CD4-positive, alpha-beta T cell (primary cell): ENCODE results near the gene ZBTB20. TPM values are rescaled to one million over a fixed set of nuclear protein-coding genes. Genes with fewer than 3 reads are reported as not detected.

Experiments used
- ATAC-seq: fragments of 200-7000 bp; cut with Tn5 transposase; one replicate; pipeline ENCODE4 v1.10.0; 2022; ENCODE audit warnings: mild to moderate bottlenecking; ENCODE audit not compliant: poor library complexity
- CTCF ChIA-PET: fragments of 350-600 bp; sonication (Branson Sonifier 250); formaldehyde crosslinking; loops from one replicate; lab custom pipeline; 2021; ENCODE audit warnings: antibody characterized with exemption, inconsistent platforms; lab: Charles Lee
- POLR2A ChIA-PET: fragments of 350-600 bp; sonication (Branson Sonifier 250); formaldehyde crosslinking; loops from one replicate; lab custom pipeline; 2021; ENCODE audit warnings: antibody characterized with exemption, inconsistent platforms; lab: Charles Lee
- DNase-seq, 14 experiments: peaks; one replicate each; pipeline ENCODE4 v3.0.0-alpha.2; 2013 to 2020; ENCODE audit warnings: mixed read lengths in 2 of 14
- H3K27ac ChIP-seq, 2 donors: one replicate each; pipeline versions ENCODE4 v1.5.1 to v1.7.0; 2013; ENCODE audit warnings: low read length in 2 of 2, low read depth in 1 of 2, mild to moderate bottlenecking in 1 of 2
- H3K27me3 ChIP-seq, 2 experiments: 1 replicate in 1 of 2; 2 replicates in 1 of 2; pipeline versions ENCODE4 v1.6.1 to v1.7.0; 2013; ENCODE audit warnings: low read length in 2 of 2, control low read depth in 1 of 2, mild to moderate bottlenecking in 1 of 2, moderate library complexity in 1 of 2; ENCODE audit not compliant: insufficient read depth in 2 of 2, control insufficient read depth in 1 of 2
- H3K36me3 ChIP-seq: one replicate; pipeline ENCODE4 v1.6.1; 2013; ENCODE audit warnings: low read length, control low read depth; ENCODE audit not compliant: insufficient read depth
- H3K4me1 ChIP-seq: one replicate; pipeline ENCODE4 v1.6.1; 2013; ENCODE audit warnings: low read length, control low read depth; ENCODE audit not compliant: insufficient read depth
- H3K4me3 ChIP-seq: one replicate; pipeline ENCODE4 v1.5.1; 2013; ENCODE audit warnings: mild to moderate bottlenecking, low read length, moderate library complexity
- H3K9me3 ChIP-seq, 2 experiments: 1 replicate in 1 of 2; 2 replicates in 1 of 2; pipeline versions ENCODE4 v1.6.1 to v1.7.0; 2013; ENCODE audit warnings: low read length in 2 of 2, mild to moderate bottlenecking in 2 of 2, control low read depth in 1 of 2, moderate library complexity in 1 of 2; ENCODE audit not compliant: control insufficient read depth in 1 of 2, insufficient read depth in 1 of 2
- H3K27ac Mint-ChIP-seq: one replicate; pipeline ENCODE4 v1.8.0; 2020; ENCODE audit warnings: mixed read lengths
- H3K27me3 Mint-ChIP-seq: one replicate; pipeline ENCODE4 v1.8.0; 2021; ENCODE audit warnings: mixed read lengths
- H3K36me3 Mint-ChIP-seq: one replicate; pipeline ENCODE4 v1.8.0; 2021; ENCODE audit warnings: low read depth, mixed read lengths
- H3K4me1 Mint-ChIP-seq: one replicate; pipeline ENCODE4 v1.8.0; 2021; ENCODE audit warnings: low read depth, mixed read lengths
- H3K4me3 Mint-ChIP-seq: one replicate; pipeline ENCODE4 v1.8.0; 2020; ENCODE audit warnings: mild to moderate bottlenecking, mixed read lengths
- H3K9me3 Mint-ChIP-seq: one replicate; pipeline ENCODE4 v1.8.0; 2020; ENCODE audit warnings: mixed read lengths
- CTCF ChIP-seq: fragments of 200-600 bp; IDR thresholded peaks from one replicate; pipeline ENCODE4 v1.8.0; 2022; ENCODE audit warnings: antibody characterized with exemption, mild to moderate bottlenecking
- intact Hi-C, 2 experiments: fragments of 100-400 bp; cut with DNase I in 1 of 2; cut with micrococcal nuclease in 1 of 2; formaldehyde crosslinking; loops; one replicate each; pipeline versions ENCODE4 v1.15.1 to v1.9.0; 2023 to 2025; cut with DNase I, micrococcal nuclease
- total RNA-seq, 174 experiments: library from RNA in 2 of 174; stranded (reverse) in 2 of 174; gene quantifications; one replicate each; pipeline ENCODE4 v1.2.3 and lab custom pipeline; 2021 to 2026

The ZBTB20 gene
- total RNA-seq, 2 experiments from 2014 or later: 41.6 to 47.4 TPM

- peak; percentile 89 for TF ChIP-seq CTCF
- H3K9me3 ChIP-seq: no peaks in the 10 kb centered on the region
- H3K4me3 ChIP-seq: peak overlapping the region; percentile 27
- intact Hi-C loops: loop anchor here (1.0 to 10.0 kb wide), 5 partner anchors 34 to 1433 kb away; no protein-coding TSS in a partner anchor
- ChIA-PET POLR2A (interaction anchor here (1.2 to 1.8 kb wide), 2 partner anchors 35 to 170 kb away, joined by 5 to 6 read pairs; no protein-coding TSS in a partner anchor), CTCF (interaction anchor here (0.6 to 2.3 kb wide), 14 partner anchors 11 to 1783 kb away, joined by 3 to 17 read pairs (median 3); no protein-coding TSS in a partner anchor)
- peaks cover 20% of the 10 kb centered on the region for H3K36me3 ChIP-seq
- H3K27me3 Mint-ChIP-seq: no peaks in the 10 kb centered on the region
- peaks cover 11% of the 10 kb centered on the region for H3K4me1 ChIP-seq
- H3K4me3 Mint-ChIP-seq: peak overlapping the region; percentile 58
- peaks cover 30% of the 10 kb centered on the region for H3K36me3 Mint-ChIP-seq
- H3K4me1 Mint-ChIP-seq: peaks cover 21% of the 10 kb centered on the region
- DNase-seq (peak; percentile 26 to 78 (median 50)), ATAC-seq (peak; percentile 97)
- H3K27ac ChIP-seq: no peak overlapping the region
- H3K27me3 ChIP-seq: no peaks in the 10 kb centered on the region
- H3K9me3 Mint-ChIP-seq: no peaks in the 10 kb centered on the region
- no peak overlapping the region for H3K27ac Mint-ChIP-seq
Measured at GRCh38 chr3:114383875-114384557, 763.1 kb downstream of the ZBTB20 start.

- CTCF ChIA-PET: interaction anchor here (0.8 kb wide), 1 partner anchor 97 kb away, joined by 3 read pairs; no protein-coding TSS in a partner anchor
Measured at GRCh38 chr3:114380233-114380651, 766.8 kb downstream of the ZBTB20 start.

GRCh38 chr3:114379266-114379665 is 767.8 kb downstream of the ZBTB20 start:
- ATAC-seq: no peak
- POLR2A ChIA-PET: no interaction called here
- no peaks in the 10 kb centered on the region for H3K9me3 Mint-ChIP-seq

More at GRCh38 chr3:114380233-114380651, 766.8 kb downstream of the ZBTB20 start:
- TF ChIP-seq CTCF: no peak
- intact Hi-C loops: loop anchor here (5.0 to 10.0 kb wide), 3 partner anchors 787 to 1437 kb away; no protein-coding TSS in a partner anchor
- Histone ChIP-seq H3K27me3 (no peaks in the 10 kb centered on the region), H3K9me3 (no peaks in the 10 kb centered on the region), H3K36me3 (peaks cover 40% of the 10 kb centered on the region), H3K4me1 (peaks cover 5% of the 10 kb centered on the region), H3K4me3 (no peak overlapping the region), H3K27ac (no peak overlapping the region)
- DNase-seq (no peak), ATAC-seq (no peak)
- H3K4me3 Mint-ChIP-seq: no peak overlapping the region
- H3K4me1 Mint-ChIP-seq: peaks cover 13% of the 10 kb centered on the region
- H3K27me3 Mint-ChIP-seq: no peaks in the 10 kb centered on the region
- H3K27ac Mint-ChIP-seq: no peak overlapping the region
- no peaks in the 10 kb centered on the region for H3K9me3 Mint-ChIP-seq
- peaks cover 47% of the 10 kb centered on the region for H3K36me3 Mint-ChIP-seq
- POLR2A ChIA-PET: no interaction called here

More at GRCh38 chr3:114379266-114379665, 767.8 kb downstream of the ZBTB20 start:
- Histone ChIP-seq H3K4me1 (peaks cover 2% of the 10 kb centered on the region), H3K27me3 (no peaks in the 10 kb centered on the region), H3K9me3 (no peaks in the 10 kb centered on the region), H3K27ac (no peak overlapping the region), H3K36me3 (peaks cover 40% of the 10 kb centered on the region), H3K4me3 (no peak overlapping the region)
- CTCF ChIA-PET: no interaction called here
- Mint-ChIP-seq H3K4me1 (peaks cover 5% of the 10 kb centered on the region), H3K27ac (no peak overlapping the region), H3K36me3 (peaks cover 47% of the 10 kb centered on the region), H3K27me3 (no peaks in the 10 kb centered on the region), H3K4me3 (no peak overlapping the region)
- no peak for DNase-seq
- no peak for TF ChIP-seq CTCF
- intact Hi-C loops: no loop called here
